GM10248 (cell line): Measurements from ENCODE around the gene RAB42.
"Not testable (repeated sequence)": the region's sequence is repeated elsewhere in the genome, so short reads cannot be mapped to it uniquely, and the experiment has no call there.

Experiments used
- CTCF ChIA-PET: fragments of 300-600 bp; sonication (Branson Sonifier 250); formaldehyde crosslinking; extraction: SDS; loops from one replicate; lab custom pipeline; 2021; ENCODE audit warnings: antibody characterized with exemption; lab: Yijun Ruan, JAX
- POLR2A ChIA-PET: fragments of 350-650 bp; sonication (Branson Sonifier 250); formaldehyde crosslinking; extraction: SDS; loops from one replicate; lab custom pipeline; 2020; ENCODE audit warnings: antibody characterized with exemption; lab: Yijun Ruan, JAX
- DNase-seq: peaks from one replicate; pipeline ENCODE4 v3.0.0; 2012; ENCODE audit errors: extremely low spot score
- CTCF ChIP-seq: IDR thresholded peaks from 2 replicates; pipeline ENCODE4 v1.5.1; 2012; ENCODE audit warnings: mild to moderate bottlenecking, low read depth; ENCODE audit errors: extremely low read depth, missing control alignments, control extremely low read depth

RAB42 gene

DNA sequence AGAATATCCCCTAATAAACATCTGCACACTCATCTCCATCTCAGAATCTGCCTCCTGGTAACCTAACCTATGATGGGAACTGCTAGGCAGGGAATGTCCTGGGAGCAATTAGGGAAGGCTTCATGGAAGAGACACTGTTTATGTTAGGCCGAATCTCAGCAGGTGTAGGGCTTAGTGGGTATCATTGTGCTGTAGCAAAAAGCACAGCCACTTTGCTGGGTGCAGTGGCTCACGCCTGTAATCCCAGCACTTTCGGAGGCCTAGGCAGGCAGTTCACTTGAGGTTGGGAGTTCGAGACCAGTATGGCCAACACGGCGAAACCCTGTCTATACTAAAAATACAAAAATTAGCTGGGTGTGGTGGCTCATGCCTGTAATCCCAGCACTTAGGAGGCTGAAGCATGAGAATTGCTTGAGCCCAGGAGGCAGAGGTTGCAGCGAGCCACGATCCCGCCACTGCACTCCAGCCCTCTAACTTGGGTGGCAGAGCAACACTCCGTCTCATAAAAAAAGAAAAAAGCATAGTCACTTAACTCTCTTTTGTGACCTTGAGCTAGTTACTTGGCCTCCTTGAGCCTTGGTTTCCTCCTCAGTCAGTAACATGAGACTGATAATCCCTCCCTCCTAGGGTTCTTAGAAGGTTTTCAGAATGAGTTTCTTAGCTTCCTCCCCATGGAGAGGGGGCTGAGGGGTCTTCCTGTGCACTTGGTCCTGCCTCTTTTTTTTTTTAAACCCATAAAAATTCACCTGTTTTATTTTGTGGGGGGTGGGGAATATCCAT is 3.5 kb downstream of the RAB42 start:
- CTCF ChIA-PET = interaction anchor here (1.3 kb wide), 1 partner anchor 11 kb away, joined by 4 read pairs; no protein-coding TSS in a partner anchor
- DNase-seq = no peak
- POLR2A ChIA-PET = interaction anchor here (3.5 kb wide), 1 partner anchor 14 kb away, joined by 27 read pairs; no protein-coding TSS in a partner anchor

GRCh38 chr1:28596276-28596675 is 4.2 kb downstream of the RAB42 start:
- ChIA-PET CTCF (interaction anchor here (1.3 kb wide), 1 partner anchor 12 kb away, joined by 4 read pairs; no protein-coding TSS in a partner anchor), POLR2A (interaction anchor here (3.5 kb wide), 1 partner anchor 15 kb away, joined by 27 read pairs; no protein-coding TSS in a partner anchor)

More for the DNA sequence above, 3.5 kb downstream of the RAB42 start:
- TF ChIP-seq CTCF = no peak

DNA sequence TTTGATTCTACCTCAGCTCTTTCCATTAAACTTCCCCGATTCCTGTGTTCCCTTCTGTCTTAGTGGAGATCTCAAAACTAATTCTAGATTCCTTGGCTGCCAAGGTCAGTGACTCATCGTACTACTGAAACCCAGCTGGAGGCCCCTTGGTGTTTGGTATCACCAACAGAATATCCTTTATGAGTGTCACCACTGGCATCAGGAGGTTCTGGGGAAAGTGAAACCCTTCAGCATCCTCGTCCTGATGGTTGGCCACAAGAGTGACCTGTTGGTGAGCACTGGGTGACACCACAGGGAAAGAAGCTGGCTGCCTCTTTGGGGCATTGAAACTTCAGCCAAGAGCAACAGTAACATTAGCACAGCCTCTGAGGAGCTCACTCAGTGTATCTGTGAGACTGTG is 9.6 kb downstream of the RAB42 start:
- DNase-seq = peak; percentile 26
- ChIA-PET POLR2A (interaction anchor here (0.6 to 5.1 kb wide), 3 partner anchors 20 to 253 kb away, joined by 3 to 35 read pairs (median 8); no protein-coding TSS in a partner anchor), CTCF (interaction anchor here (1.1 to 6.8 kb wide), 18 partner anchors 9 to 353 kb away, joined by 3 to 44 read pairs (median 8); partner anchors contain the start of gene RAB42)
- TF ChIP-seq CTCF = no peak

More at GRCh38 chr1:28596276-28596675, 4.2 kb downstream of the RAB42 start:
- not testable (repeated sequence) for DNase-seq

GRCh38 chr1:28602536-28603439 is 10.7 kb downstream of the RAB42 start:
- CTCF ChIA-PET = interaction anchor here (0.6 to 6.8 kb wide), 26 partner anchors 9 to 354 kb away, joined by 3 to 44 read pairs (median 6); partner anchors contain the start of gene RAB42
- TF ChIP-seq CTCF = peak; percentile 75
- POLR2A ChIA-PET = interaction anchor here (1.4 to 5.1 kb wide), 2 partner anchors 21 to 24 kb away, joined by 8 to 35 read pairs; no protein-coding TSS in a partner anchor
- peak; percentile 56 for DNase-seq

DNA sequence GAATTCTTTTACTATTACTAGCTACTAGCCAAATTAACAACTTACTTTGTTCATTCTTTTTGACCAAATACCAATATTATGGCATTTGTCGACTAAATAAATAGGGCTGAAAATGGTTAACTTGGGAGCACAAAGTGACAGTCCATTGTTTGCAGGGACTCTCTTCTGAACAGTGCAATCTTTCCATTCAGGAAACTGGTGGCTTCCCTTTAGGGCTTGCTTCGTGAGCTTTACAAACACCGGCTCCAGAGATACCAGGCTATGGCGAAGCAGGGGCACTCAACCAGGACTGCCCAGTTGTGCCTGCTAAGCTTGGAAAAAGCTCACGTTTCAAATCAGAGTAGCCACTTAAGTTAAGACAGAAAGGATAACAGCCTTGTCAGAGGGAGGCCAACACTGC is 12.3 kb downstream of the RAB42 start:
- ChIA-PET POLR2A (interaction anchor here (1.0 to 5.1 kb wide), 3 partner anchors 23 to 96 kb away, joined by 3 to 35 read pairs (median 4); partner anchors contain the start of gene TAF12), CTCF (interaction anchor here (0.8 to 6.8 kb wide), 12 partner anchors 12 to 430 kb away, joined by 3 to 44 read pairs (median 17); no protein-coding TSS in a partner anchor)
- no peak for DNase-seq
- no peak for TF ChIP-seq CTCF

DNA sequence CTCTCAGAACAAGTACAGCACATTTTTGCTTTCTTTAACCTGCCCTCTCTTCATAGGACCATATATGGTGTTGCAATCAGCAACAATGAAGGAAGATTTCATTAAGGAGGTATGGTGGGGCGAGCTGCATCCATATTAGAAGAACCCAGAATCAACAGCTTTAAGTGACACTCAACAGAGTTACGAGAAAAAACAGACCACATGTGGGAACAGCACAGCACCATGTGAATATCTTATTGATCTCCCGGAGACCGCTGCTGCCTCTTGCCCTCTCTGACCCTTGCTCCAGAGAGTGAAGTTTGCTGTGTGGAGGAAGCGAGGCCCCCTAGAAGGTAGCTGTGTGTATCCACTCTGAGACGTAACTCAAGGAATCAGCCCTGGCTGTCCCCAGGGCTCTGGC is 12.9 kb downstream of the RAB42 start:
- CTCF ChIA-PET = interaction anchor here (1.0 to 6.8 kb wide), 11 partner anchors 10 to 272 kb away, joined by 3 to 44 read pairs (median 12); no protein-coding TSS in a partner anchor
- TF ChIP-seq CTCF = no peak
- no peak for DNase-seq
- POLR2A ChIA-PET = interaction anchor here (1.0 to 5.1 kb wide), 2 partner anchors 24 to 26 kb away, joined by 4 to 35 read pairs; no protein-coding TSS in a partner anchor
